HG03064 (cell line): ENCODE measurements around the gene SEMA4F.

Experiments
- ATAC-seq: cut with Tn5 transposase; IDR thresholded peaks from one replicate; pipeline ENCODE4 v1.9.1; 2021; ENCODE audit warnings: low read depth; ENCODE audit not compliant: unreplicated experiment

Gene SEMA4F

GRCh38 chr2:74659462-74659861, 5.4 kb downstream of the SEMA4F start:
- ATAC-seq: no peak

- ATAC-seq: no peak
Observed at GRCh38 chr2:74668087-74668486, 14.0 kb downstream of the SEMA4F start.

- ATAC-seq: no peak
Observed at GRCh38 chr2:74670263-74670662, 16.2 kb downstream of the SEMA4F start.

GRCh38 chr2:74671479-74671878, 17.4 kb downstream of the SEMA4F start:
- no peak for ATAC-seq

GRCh38 chr2:74673826-74674528, 19.9 kb downstream of the SEMA4F start:
- ATAC-seq: no peak

- no peak for ATAC-seq
Observed at GRCh38 chr2:74675090-74675489, 21.0 kb downstream of the SEMA4F start.

GRCh38 chr2:74676331-74676730, 22.3 kb downstream of the SEMA4F start:
- ATAC-seq: no peak

- no peak for ATAC-seq
Observed at GRCh38 chr2:74679615-74680014, 25.6 kb downstream of the SEMA4F start.

GRCh38 chr2:74682501-74682900, 28.5 kb downstream of the SEMA4F start:
- ATAC-seq: no peak

GRCh38 chr2:74685408-74685807, 31.4 kb downstream of the SEMA4F start:
- ATAC-seq: no peak

GRCh38 chr2:74688881-74689280, 34.8 kb downstream of the SEMA4F start:
- no peak for ATAC-seq

- ATAC-seq: no peak
Observed at GRCh38 chr2:74689671-74690070, 35.6 kb downstream of the SEMA4F start.

GRCh38 chr2:74690571-74690970, 36.5 kb downstream of the SEMA4F start:
- no peak for ATAC-seq

GRCh38 chr2:74691929-74692328, 37.9 kb downstream of the SEMA4F start:
- no peak for ATAC-seq

GRCh38 chr2:74693213-74693612, 39.2 kb downstream of the SEMA4F start:
- ATAC-seq: no peak

GRCh38 chr2:74693668-74694067, 39.6 kb downstream of the SEMA4F start:
- ATAC-seq: no peak

GRCh38 chr2:74694281-74694680, 40.2 kb downstream of the SEMA4F start:
- ATAC-seq: no peak

- no peak for ATAC-seq
Observed at GRCh38 chr2:74695663-74696062, 41.6 kb downstream of the SEMA4F start.

- ATAC-seq: no peak
Observed at GRCh38 chr2:74696829-74697228, 42.8 kb downstream of the SEMA4F start.

- ATAC-seq: no peak
Observed at GRCh38 chr2:74700643-74701372, 46.8 kb downstream of the SEMA4F start.

GRCh38 chr2:74702001-74702715, 48.1 kb downstream of the SEMA4F start:
- ATAC-seq: no peak

GRCh38 chr2:74703373-74703772, 49.3 kb downstream of the SEMA4F start:
- ATAC-seq: no peak
